ENCODE measurements around the gene WBP2. TPM values are rescaled to one million over a fixed set of nuclear protein-coding genes. Genes with fewer than 3 reads are reported as not detected.

The WBP2 gene
- total RNA-seq, 1 donor = 31.1 TPM

- H3K36me3 ChIP-seq (ENCODE audit: insufficient read depth, low read length) = peaks cover 52% of the 10 kb centered on the region
Observed at GRCh38 chr17:75818326-75818885, 36.7 kb downstream of the WBP2 start.

GRCh38 chr17:75817571-75817970 lies 37.6 kb downstream of the WBP2 start:
- Histone ChIP-seq H4K20me1 (ENCODE audit: insufficient read depth, low read length) (no peaks in the 10 kb centered on the region), H3K27ac (ENCODE audit: low read depth, low read length) (no peak overlapping the region), H3K9me3 (ENCODE audit: low read depth, low read length) (no peaks in the 10 kb centered on the region), H3K4me1 (ENCODE audit: insufficient read depth, low read length) (peaks cover 12% of the 10 kb centered on the region), H3K27me3 (ENCODE audit: insufficient read depth, low read length) (no peaks in the 10 kb centered on the region), H2AFZ (ENCODE audit: low read length) (no peak overlapping the region), H3K36me3 (ENCODE audit: insufficient read depth, low read length) (peaks cover 59% of the 10 kb centered on the region), H3K79me2 (ENCODE audit: insufficient read depth, low read length) (no peaks in the 10 kb centered on the region), H3K4me3 (ENCODE audit: insufficient read depth, low read length) (no peak overlapping the region), H3K4me2 (ENCODE audit: insufficient read depth, low read length) (no peak overlapping the region)
- no peak for TF ChIP-seq CTCF (IDR thresholded peaks at IDR 0.05; ENCODE audit: extremely low read depth, low read depth, low read length)
- no peak for DNase-seq (ENCODE audit: insufficient read length, low spot score, missing footprints)

More at GRCh38 chr17:75818326-75818885, 36.7 kb downstream of the WBP2 start:
- H4K20me1 ChIP-seq (ENCODE audit: insufficient read depth, low read length) = no peaks in the 10 kb centered on the region
- H3K27me3 ChIP-seq (ENCODE audit: insufficient read depth, low read length) = no peaks in the 10 kb centered on the region
- H3K4me3 ChIP-seq (ENCODE audit: insufficient read depth, low read length) = no peak overlapping the region
- H3K4me2 ChIP-seq (ENCODE audit: insufficient read depth, low read length) = no peak overlapping the region
- no peaks in the 10 kb centered on the region for H3K9me3 ChIP-seq (ENCODE audit: low read depth, low read length)
- H3K27ac ChIP-seq (ENCODE audit: low read depth, low read length) = no peak overlapping the region
- no peak overlapping the region for H2AFZ ChIP-seq (ENCODE audit: low read length)
- H3K4me1 ChIP-seq (ENCODE audit: insufficient read depth, low read length) = peaks cover 12% of the 10 kb centered on the region
- H3K79me2 ChIP-seq (ENCODE audit: insufficient read depth, low read length) = no peaks in the 10 kb centered on the region
- no peak for TF ChIP-seq CTCF (IDR thresholded peaks at IDR 0.05; ENCODE audit: extremely low read depth, low read depth, low read length)
- no peak for DNase-seq (ENCODE audit: insufficient read length, low spot score, missing footprints)

GRCh38 chr17:75816693-75817092 lies 38.4 kb downstream of the WBP2 start:
- no peaks in the 10 kb centered on the region for H3K27me3 ChIP-seq (ENCODE audit: insufficient read depth, low read length)
- peaks cover 12% of the 10 kb centered on the region for H3K4me1 ChIP-seq (ENCODE audit: insufficient read depth, low read length)
- TF ChIP-seq CTCF (IDR thresholded peaks at IDR 0.05; ENCODE audit: extremely low read depth, low read depth, low read length) = no peak
- DNase-seq (ENCODE audit: insufficient read length, low spot score, missing footprints) = no peak
- no peaks in the 10 kb centered on the region for H3K79me2 ChIP-seq (ENCODE audit: insufficient read depth, low read length)
- H3K9me3 ChIP-seq (ENCODE audit: low read depth, low read length) = no peaks in the 10 kb centered on the region
- H3K36me3 ChIP-seq (ENCODE audit: insufficient read depth, low read length) = peaks cover 67% of the 10 kb centered on the region
- no peaks in the 10 kb centered on the region for H4K20me1 ChIP-seq (ENCODE audit: insufficient read depth, low read length)
- H2AFZ ChIP-seq (ENCODE audit: low read length) = no peak overlapping the region
- no peak overlapping the region for H3K4me3 ChIP-seq (ENCODE audit: insufficient read depth, low read length)
- no peak overlapping the region for H3K27ac ChIP-seq (ENCODE audit: low read depth, low read length)
- no peak overlapping the region for H3K4me2 ChIP-seq (ENCODE audit: insufficient read depth, low read length)

- Histone ChIP-seq H3K27me3 (ENCODE audit: insufficient read depth, low read length) (no peaks in the 10 kb centered on the region), H3K9me3 (ENCODE audit: low read depth, low read length) (no peaks in the 10 kb centered on the region), H4K20me1 (ENCODE audit: insufficient read depth, low read length) (no peaks in the 10 kb centered on the region), H3K36me3 (ENCODE audit: insufficient read depth, low read length) (peaks cover 61% of the 10 kb centered on the region), H2AFZ (ENCODE audit: low read length) (peak overlapping the region; percentile 66), H3K79me2 (ENCODE audit: insufficient read depth, low read length) (no peaks in the 10 kb centered on the region), H3K4me1 (ENCODE audit: insufficient read depth, low read length) (peaks cover 12% of the 10 kb centered on the region), H3K4me2 (ENCODE audit: insufficient read depth, low read length) (no peak overlapping the region), H3K4me3 (ENCODE audit: insufficient read depth, low read length) (no peak overlapping the region), H3K27ac (ENCODE audit: low read depth, low read length) (peak overlapping the region; percentile 65)
- peak; percentile 54 for DNase-seq (ENCODE audit: insufficient read length, low spot score, missing footprints)
- no peak for TF ChIP-seq CTCF (IDR thresholded peaks at IDR 0.05; ENCODE audit: extremely low read depth, low read depth, low read length)
Observed at GRCh38 chr17:75815399-75815798, 39.7 kb downstream of the WBP2 start.

Measured in osteoblast (primary cell).